ENCODE measurements around the gene OR2T33.
"Not testable (repeated sequence)": the region's sequence is repeated elsewhere in the genome, so short reads cannot be mapped to it uniquely, and the experiment has no call there.

Gene OR2T33, protein sequence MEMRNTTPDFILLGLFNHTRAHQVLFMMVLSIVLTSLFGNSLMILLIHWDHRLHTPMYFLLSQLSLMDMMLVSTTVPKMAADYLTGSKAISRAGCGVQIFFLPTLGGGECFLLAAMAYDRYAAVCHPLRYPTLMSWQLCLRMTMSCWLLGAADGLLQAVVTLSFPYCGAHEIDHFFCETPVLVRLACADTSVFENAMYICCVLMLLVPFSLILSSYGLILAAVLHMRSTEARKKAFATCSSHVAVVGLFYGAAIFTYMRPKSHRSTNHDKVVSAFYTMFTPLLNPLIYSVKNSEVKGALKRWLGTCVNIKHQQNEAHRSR

GRCh38 chr1:248277876-248278275 lies at the start of gene OR2T33:
TSS of gene OR2T33 (minus strand) at chr1:248277976. CDS start at chr1:248273814, 4,162 bp downstream.
- no peak for DNase-seq (ENCODE audit: low read depth in 1 of 2, low spot score in 1 of 2)
- TF ChIP-seq JUND (IDR thresholded peaks at IDR 0.05; ENCODE audit: low read depth): no peak
- in situ Hi-C loops (cut with HindIII; ENCODE audit: low pct_unique_long_range_greater_than_20kb, low sequenced_read_pairs): no loop called here

DNA sequence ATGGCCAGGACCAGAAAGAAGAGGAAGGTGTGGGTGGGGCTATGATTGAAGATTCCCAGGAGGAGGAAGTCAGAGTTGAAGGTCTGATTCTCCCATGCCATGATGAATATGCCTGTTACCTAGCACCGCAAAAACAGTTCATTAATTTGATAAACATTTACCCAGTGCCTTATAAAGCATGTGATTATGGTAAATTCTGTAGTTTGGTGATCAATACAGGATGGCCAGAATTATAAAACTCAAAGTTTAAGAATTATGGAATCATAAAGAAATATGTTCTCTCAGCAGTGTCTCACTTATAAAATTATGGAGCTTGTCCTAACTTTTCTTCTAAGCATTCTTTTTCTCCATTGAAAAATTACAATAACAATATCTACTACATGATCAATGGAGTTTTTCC lies 46.7 kb upstream of the OR2T33 start, which contains the start of gene OR2M7:
Gene OR2M7, minus strand, starts transcription at position 101 of the 400 bp plus-strand sequence. Its CDS starts 0 bp downstream, at position 101.
- in situ Hi-C loops (cut with HindIII; ENCODE audit: low pct_unique_long_range_greater_than_20kb, low sequenced_read_pairs): no loop called here

GRCh38 chr1:248316796-248317195 lies 39.0 kb upstream of the OR2T33 start:
- no peak for DNase-seq (ENCODE audit: low read depth in 1 of 2, low spot score in 1 of 2)
- TF ChIP-seq JUND (IDR thresholded peaks at IDR 0.05; ENCODE audit: low read depth): no peak
- in situ Hi-C loops (cut with HindIII; ENCODE audit: low pct_unique_long_range_greater_than_20kb, low sequenced_read_pairs): no loop called here

More for the DNA sequence above, 46.7 kb upstream of the OR2T33 start, which contains the start of gene OR2M7:
- no peak for TF ChIP-seq JUND (IDR thresholded peaks at IDR 0.05; ENCODE audit: low read depth)
- no peak for DNase-seq (ENCODE audit: low read depth in 1 of 2, low spot score in 1 of 2)

GRCh38 chr1:248306740-248307139 lies 29.0 kb upstream of the OR2T33 start:
- DNase-seq (ENCODE audit: low read depth in 1 of 2, low spot score in 1 of 2); in situ Hi-C loops (cut with HindIII; ENCODE audit: low pct_unique_long_range_greater_than_20kb, low sequenced_read_pairs): not testable (repeated sequence)

GRCh38 chr1:248306103-248306502 lies 28.3 kb upstream of the OR2T33 start:
- in situ Hi-C loops (cut with HindIII; ENCODE audit: low pct_unique_long_range_greater_than_20kb, low sequenced_read_pairs): no loop called here
- no peak for TF ChIP-seq JUND (IDR thresholded peaks at IDR 0.05; ENCODE audit: low read depth)
- no peak for DNase-seq (ENCODE audit: low read depth in 1 of 2, low spot score in 1 of 2)

- in situ Hi-C loops (cut with HindIII; ENCODE audit: low pct_unique_long_range_greater_than_20kb, low sequenced_read_pairs): not testable (repeated sequence)
- peak in 1 of 2 experiments; percentile 23 for DNase-seq (ENCODE audit: low read depth in 1 of 2, low spot score in 1 of 2)
These were observed 27.9 kb upstream of the OR2T33 start for GRCh38 chr1:248305672-248306071.

GRCh38 chr1:248303324-248303723 lies 25.5 kb upstream of the OR2T33 start, which contains the start of gene OR2T12:
TSS of gene OR2T12 (minus strand) at chr1:248303424. CDS start at chr1:248295578, 7,846 bp downstream.
- no peak for TF ChIP-seq JUND (IDR thresholded peaks at IDR 0.05; ENCODE audit: low read depth)
- in situ Hi-C loops (cut with HindIII; ENCODE audit: low pct_unique_long_range_greater_than_20kb, low sequenced_read_pairs): no loop called here
- no peak for DNase-seq (ENCODE audit: low read depth in 1 of 2, low spot score in 1 of 2)

GRCh38 chr1:248288391-248288790 lies 10.6 kb upstream of the OR2T33 start:
- TF ChIP-seq JUND (IDR thresholded peaks at IDR 0.05; ENCODE audit: low read depth): no peak
- in situ Hi-C loops (cut with HindIII; ENCODE audit: low pct_unique_long_range_greater_than_20kb, low sequenced_read_pairs): no loop called here
- DNase-seq (ENCODE audit: low read depth in 1 of 2, low spot score in 1 of 2): no peak

DNA sequence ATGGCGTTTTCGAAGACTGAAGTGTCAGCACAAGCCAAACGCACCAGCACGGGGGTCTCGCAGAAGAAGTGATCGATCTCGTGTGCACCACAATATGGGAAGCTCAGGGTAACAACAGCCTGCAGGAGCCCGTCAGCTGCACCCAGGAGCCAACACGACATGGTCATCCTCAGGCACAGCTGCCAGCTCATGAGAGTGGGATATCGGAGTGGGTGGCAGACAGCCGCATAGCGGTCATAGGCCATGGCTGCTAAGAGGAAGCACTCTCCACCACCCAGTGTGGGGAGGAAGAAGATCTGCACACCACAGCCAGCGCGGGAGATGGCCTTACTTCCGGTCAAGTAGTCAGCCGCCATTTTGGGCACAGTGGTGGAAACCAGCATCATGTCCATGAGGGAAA lies 4.6 kb downstream of the OR2T33 start:
- in situ Hi-C loops (cut with HindIII; ENCODE audit: low pct_unique_long_range_greater_than_20kb, low sequenced_read_pairs); DNase-seq (ENCODE audit: low read depth in 1 of 2, low spot score in 1 of 2): not testable (repeated sequence)

- peak in 1 of 2 experiments; percentile 66 for DNase-seq (ENCODE audit: low read depth in 1 of 2, low spot score in 1 of 2)
- in situ Hi-C loops (cut with HindIII; ENCODE audit: low pct_unique_long_range_greater_than_20kb, low sequenced_read_pairs): no loop called here
These were observed 9.6 kb downstream of the OR2T33 start for GRCh38 chr1:248268178-248268577.

DNA sequence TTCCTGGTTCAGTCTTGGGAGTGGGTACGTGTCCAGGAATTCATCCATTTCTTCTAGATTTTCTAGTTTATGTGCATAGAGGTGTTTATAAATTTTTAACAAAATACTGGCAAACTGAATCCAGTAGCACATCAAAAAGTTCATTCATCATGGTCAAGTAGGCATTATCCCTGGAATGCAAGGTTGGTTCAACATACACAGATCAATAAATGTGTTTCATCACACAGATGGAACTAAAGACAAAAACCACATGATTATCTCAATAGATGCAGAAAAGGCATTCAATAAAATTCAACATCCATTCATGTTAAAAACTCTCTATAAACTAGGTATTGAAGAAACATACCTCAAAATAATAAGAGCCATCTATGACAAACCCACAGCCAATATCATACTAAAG lies 18.5 kb downstream of the OR2T33 start:
- DNase-seq (ENCODE audit: low read depth in 1 of 2, low spot score in 1 of 2); in situ Hi-C loops (cut with HindIII; ENCODE audit: low pct_unique_long_range_greater_than_20kb, low sequenced_read_pairs): not testable (repeated sequence)

More at GRCh38 chr1:248268178-248268577, 9.6 kb downstream of the OR2T33 start:
- no peak for TF ChIP-seq JUND (IDR thresholded peaks at IDR 0.05; ENCODE audit: low read depth)

DNA sequence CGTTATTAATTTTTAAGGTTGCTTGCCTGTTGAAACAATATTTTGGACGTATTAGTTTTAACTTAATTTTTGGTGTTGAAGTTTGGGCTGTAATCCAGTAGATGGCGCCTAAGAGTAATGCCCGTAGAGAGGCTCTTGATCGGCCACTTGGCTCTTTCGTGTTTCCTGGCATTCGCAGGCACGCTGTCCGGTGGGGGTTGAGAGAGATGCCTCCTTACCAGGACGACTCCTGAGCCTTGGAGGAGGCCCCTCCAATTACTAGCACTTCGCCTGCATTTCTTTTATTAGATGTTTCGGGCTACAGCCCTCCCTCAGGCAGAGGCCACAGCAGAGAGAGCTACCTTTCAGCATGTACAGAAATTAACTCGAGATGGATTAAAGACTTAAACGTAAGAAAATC lies 34.6 kb downstream of the OR2T33 start:
- no peak for TF ChIP-seq JUND (IDR thresholded peaks at IDR 0.05; ENCODE audit: low read depth)
- in situ Hi-C loops (cut with HindIII; ENCODE audit: low pct_unique_long_range_greater_than_20kb, low sequenced_read_pairs): no loop called here
- peak; percentile 36 to 73 for DNase-seq (ENCODE audit: low read depth in 1 of 2, low spot score in 1 of 2)

GRCh38 chr1:248239478-248239877 lies 38.3 kb downstream of the OR2T33 start:
- no peak for DNase-seq (ENCODE audit: low read depth in 1 of 2, low spot score in 1 of 2)
- TF ChIP-seq JUND (IDR thresholded peaks at IDR 0.05; ENCODE audit: low read depth): no peak
- in situ Hi-C loops (cut with HindIII; ENCODE audit: low pct_unique_long_range_greater_than_20kb, low sequenced_read_pairs): no loop called here

DNA sequence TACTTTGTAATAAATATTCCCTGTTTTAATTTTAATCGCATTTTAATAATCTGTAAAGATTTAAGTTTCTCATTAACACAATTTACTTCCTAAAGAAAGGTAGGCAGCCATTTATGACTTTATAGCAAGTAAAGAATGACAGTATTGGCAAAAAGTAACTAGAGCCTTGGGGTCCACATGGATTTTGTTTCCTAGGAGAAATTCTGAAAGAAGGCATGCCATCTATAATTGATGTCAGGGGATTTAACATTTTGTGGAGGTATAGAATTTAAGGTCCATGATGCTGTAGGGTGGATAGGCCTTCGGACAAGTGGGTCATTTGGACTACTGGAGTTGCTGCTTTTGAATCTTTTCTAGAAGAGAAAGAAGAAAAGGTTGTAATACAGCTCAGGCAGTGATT lies 46.7 kb downstream of the OR2T33 start, which contains the start of gene OR2M4:
Gene OR2M4, plus strand, starts transcription at position 301 of the 400 bp plus-strand sequence. CDS start 7,512 bp downstream, outside the sequence.
- no peak for DNase-seq (ENCODE audit: low read depth in 1 of 2, low spot score in 1 of 2)
- no peak for TF ChIP-seq JUND (IDR thresholded peaks at IDR 0.05; ENCODE audit: low read depth)
- in situ Hi-C loops (cut with HindIII; ENCODE audit: low pct_unique_long_range_greater_than_20kb, low sequenced_read_pairs): no loop called here

Data from T47D (cell line).